GM03348 (cell line): ENCODE data around the gene LY86.
A peak's percentile ranks its signal among the peaks of the same experiment; 100 is the strongest.
"Not testable (repeated sequence)": the region's sequence is repeated elsewhere in the genome, so short reads cannot be mapped to it uniquely, and the experiment has no call there.

ENCODE experiments used
- DNase-seq: peaks from one replicate; pipeline ENCODE4 v3.0.0; 2012; ENCODE audit warnings: low spot score

Gene LY86

DNA sequence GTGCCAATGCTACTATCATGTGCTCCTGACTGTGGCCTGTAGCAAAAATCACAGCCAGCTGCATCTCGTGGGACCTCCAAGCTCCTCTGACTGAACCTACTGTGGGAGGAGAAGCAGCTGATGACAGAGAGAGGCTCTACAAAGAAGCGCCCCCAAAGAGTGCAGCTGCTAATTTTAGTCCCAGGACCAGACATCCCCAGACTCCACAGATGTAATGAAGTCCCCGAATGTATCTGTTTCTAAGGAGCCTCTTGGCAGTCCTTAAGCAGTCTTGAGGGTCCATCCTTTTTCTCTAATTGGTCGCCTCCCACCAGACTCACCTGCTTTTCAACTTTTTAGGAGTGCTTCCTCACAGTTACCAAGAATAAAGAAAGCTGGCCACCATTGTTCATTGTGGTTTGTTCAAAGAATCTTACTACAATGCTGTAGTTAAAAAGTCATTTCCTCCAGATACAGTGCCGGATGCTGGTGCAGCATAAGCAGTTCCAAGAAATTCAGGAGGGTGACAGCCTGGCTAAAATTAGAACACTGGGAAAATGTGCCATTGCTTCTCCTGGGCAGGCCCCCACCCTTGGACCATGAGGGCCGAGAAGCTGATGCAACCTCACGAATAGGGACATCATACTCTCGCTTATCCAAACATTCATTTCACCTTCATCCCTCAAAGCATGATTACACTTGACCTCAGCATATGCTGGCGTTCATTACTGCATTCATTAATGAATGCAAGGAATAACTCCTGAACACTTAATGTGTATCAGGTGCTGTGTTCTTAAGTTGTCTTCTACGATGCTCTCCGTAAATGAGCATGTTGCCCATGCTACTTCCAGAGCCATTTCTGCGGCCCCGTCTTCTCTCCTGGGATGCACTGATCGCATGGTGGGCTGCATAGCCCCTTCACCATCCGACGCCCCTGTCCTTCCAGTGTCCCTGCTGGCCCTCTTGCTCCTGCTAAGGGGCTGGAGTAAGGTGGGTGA lies 66.4 kb downstream of the LY86 start:
- peak; percentile 46 for DNase-seq

GRCh38 chr6:6655805-6656251 lies 67.3 kb downstream of the LY86 start:
- no peak for DNase-seq

DNA sequence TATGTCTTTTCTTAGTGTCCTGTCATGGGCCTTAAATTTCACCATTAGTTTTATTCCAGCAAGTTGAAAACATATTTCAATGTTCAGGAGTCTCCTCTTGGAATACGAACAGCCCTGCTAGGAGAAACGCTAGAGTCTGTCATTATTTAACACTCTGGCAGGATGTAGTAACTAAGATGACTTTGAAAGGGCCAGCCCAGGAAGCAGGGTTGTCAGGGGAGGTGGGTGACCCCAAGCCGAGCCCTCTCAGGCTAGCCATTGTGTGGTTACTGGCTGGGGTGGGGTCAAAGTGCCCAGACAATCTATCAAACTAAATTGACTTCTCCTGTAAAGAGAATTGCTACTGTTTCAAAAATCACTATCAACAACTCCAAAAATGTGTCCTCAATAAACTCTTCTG lies 67.8 kb downstream of the LY86 start:
- no peak for DNase-seq

DNA sequence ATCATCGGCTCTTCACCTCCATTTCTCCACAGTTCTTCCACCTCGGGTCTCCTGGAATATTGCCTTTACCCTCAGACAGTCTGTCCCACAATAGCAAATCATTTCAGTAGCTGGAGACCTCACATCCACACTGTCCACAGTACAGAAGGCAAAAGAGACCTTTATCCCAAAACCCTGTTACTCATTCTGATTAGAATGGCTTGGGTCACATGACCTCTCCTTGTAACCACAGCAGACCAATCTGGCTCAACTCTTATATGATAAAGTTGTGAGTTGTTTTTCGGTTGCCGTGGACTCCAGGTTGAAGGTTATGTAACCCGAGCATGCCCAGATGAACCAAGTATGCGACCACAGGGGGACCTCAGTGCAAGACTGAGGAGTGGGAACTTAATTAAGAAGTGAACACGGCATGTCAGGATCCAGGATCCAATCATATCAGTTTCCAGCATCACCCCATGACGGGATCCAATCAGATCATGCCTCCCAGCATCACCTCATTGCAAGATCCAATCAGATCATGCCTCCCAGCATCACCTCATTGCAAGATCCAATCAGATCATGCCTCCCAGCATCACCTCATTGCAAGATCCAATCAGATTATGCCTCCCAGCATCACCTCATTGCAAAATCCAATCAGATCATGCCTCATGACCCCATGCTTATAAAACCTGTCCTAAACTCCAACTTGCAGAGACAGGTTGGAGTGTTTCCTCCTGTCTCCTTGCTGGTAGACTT lies 68.7 kb downstream of the LY86 start:
- no peak for DNase-seq

GRCh38 chr6:6657820-6658217 lies 69.3 kb downstream of the LY86 start:
- DNase-seq, result no peak

GRCh38 chr6:6659600-6660327 lies 71.2 kb downstream of the LY86 start:
- no peak for DNase-seq

GRCh38 chr6:6660339-6661045 lies 72.0 kb downstream of the LY86 start:
- no peak for DNase-seq

DNA sequence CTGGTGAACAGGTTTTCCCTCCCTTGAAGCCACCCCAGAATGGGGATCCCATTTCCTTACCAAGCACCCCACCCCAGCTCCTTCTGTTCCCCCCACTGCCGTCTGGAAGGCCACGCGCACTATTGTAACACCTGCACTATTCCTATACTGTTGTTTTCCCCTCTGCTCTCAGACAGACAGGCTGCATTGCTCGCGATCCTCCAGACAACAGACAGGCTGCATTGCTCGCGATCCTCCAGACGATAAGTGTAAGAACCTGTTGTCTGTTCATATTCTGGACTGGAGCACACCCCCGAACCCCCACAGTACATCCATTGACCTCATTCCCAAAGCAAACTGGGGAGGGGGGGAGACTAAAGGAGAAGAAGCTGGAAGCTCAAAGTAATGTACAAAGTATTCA lies 72.7 kb downstream of the LY86 start:
- DNase-seq, result no peak

DNA sequence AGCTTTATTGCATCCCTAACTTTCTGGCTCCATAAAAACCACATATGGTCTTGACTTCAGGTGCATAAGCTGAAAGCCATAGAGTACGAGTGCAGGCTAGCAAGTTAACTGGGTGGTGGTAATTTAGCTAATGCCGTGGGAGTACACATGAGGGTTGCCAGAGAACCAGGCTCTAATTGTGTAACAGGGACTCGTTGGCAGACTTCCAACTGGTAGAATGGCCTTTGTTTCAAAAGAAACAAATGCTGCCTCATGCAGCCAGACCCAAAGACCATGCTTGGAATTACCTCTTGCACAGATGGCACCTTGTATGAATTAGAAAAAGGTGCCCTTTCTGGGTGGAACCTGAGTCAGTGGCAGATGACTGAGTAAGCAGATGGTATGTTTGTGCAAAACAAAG lies 73.2 kb downstream of the LY86 start:
- DNase-seq, result peak; percentile 24

DNA sequence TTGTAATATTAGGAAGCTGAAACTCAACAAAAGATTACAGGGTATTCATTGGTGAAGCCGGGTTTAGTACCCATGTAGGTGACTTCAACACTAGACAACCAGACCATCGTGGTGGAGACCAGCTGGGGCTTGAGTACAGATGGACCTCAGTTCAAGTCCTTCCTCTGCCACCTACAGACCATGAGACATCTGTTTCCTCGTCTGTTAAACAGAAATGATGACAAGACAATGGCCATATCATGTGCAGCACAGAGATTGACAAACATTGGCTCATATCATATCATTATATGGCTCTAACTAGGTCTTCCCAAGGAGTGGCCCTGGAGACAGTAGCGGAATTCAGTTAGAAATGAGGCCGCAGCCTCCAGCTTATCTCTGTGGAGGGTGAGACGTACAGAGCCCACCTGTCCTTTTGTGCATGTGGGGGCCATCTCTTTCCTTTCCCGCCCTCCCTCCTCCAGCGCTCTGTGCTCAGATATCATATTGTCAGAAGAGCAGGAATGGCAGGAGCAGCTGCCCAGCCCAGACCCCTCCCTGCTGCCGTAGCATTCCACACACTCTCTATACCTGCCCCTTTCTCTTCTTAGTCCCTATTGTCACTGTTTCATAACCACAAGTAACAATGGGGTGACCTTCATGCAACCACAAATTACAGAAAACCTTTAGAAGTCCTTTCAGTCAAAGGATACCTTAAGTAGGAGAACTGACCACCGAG lies 75.1 kb downstream of the LY86 start:
- DNase-seq, result no peak

DNA sequence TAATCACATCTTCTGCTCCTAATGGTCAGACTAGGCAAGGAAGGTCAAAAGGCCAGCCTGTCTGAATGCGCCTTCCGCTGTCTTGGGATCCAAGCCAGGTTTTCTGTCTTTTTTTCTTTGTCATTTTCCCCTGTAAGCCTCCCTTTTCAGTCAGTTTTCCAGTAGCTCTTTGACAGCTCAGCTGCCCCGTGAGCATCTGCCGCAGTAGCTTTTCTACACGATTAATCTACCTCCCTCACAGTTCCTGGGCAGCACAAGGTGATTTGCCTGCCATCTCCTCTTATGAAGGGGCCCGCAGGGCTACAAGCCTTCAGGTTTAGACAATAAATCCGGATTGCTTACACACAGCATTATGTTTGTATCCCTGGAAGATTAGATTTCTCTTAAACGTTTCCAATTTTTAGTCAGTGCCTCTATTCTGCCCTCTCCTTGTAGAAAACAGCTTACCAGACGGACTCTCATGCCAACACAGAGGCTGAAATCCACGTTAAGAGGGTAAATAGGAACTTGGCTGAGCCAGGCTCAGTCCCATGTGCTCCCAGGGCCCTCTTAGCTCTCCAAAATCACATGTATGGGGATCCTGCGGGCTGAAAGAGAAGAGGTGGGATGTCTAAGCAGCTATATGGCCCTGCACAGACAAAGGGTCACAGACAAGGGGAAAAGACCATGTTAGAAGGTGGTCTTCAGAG lies 77.2 kb downstream of the LY86 start:
- no peak for DNase-seq

DNA sequence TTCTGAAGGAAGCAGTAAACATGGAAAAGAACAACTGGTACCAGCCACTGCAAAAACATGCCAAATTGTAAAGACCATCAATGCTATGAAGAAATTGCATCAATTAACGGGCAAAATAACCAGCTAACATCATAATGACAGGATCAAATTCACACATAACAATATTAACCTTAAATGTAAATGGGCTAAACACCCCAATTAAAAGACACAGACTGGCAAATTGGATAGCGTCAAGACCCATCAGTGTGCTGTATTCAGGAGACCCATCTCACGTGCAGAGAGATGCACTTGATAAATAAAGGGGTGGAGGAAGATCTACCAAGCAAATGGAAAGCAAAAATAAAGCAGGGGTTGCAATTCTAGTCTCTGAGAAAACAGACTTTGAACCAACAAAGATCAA lies 81.6 kb downstream of the LY86 start:
- DNase-seq, result not testable (repeated sequence)

- no peak for DNase-seq
These were observed 86.4 kb downstream of the LY86 start for GRCh38 chr6:6674872-6675271.

GRCh38 chr6:6676910-6677441 lies 88.5 kb downstream of the LY86 start:
- DNase-seq, result peak; percentile 86

DNA sequence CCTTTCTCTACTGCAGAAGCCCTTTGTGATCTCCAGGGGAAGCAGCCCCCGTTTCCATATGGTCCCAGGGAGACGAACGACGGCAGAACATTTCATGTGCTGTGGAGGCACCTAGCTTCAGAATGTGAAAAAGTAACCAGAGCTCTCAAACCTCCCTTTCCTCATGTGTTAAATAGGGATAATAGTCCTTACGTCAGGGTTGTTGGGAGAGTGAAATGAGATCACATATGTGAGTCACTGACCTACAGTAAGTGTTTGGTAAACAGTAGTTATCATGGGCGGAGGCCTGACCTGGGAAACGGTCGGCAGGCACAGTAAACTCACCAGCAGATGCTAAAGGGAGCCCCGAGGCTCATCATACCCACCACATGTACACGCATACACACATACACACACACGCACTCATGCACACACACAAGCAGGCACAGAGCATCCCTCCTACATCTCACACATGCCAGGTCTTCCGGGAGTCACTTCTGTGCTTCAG lies 89.7 kb downstream of the LY86 start:
- DNase-seq, result no peak

DNA sequence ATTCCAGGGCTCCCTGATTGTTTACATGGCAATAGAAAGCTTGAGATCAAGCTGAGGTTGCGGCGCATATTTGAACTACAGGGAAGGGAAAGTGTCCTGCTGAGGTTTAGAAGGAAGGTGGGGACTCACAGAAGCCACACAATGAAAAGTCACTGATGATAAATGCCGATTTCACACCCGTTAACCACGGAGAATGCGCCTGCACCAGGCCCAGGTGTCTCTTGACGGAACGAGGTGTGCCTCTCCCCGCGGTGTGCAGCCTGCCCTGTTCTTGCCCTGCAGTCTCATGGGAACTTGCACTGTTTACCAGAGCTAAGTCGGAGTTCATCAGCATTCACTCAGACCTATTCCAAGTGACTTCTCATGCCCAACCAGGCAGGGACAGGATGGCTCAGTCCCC lies 90.3 kb downstream of the LY86 start:
- DNase-seq, result no peak

GRCh38 chr6:6679633-6680032 lies 91.1 kb downstream of the LY86 start:
- no peak for DNase-seq

DNA sequence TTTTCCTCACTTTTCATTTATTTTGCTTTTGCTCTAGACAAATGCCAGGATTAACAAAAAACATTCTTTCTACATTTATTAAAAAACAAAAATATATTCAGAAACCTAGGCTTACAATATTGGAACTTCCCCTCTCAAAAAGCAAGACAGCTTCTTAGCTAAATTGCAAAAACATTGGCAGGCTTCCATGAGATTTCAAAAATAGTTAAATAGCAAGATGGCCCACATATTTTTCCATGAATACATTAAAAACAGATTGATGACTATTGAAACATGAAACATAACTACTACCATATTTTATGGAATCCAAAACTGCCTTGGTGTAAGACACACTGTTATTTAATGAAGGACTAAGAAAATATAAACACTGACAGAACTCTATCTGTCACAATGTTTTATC lies 92.0 kb downstream of the LY86 start:
- no peak for DNase-seq

GRCh38 chr6:6681075-6681849 lies 92.7 kb downstream of the LY86 start:
- DNase-seq, result no peak
